ENCODE measurements around the gene C19orf47. TPM values are rescaled to one million over a fixed set of nuclear protein-coding genes. Genes with fewer than 3 reads are reported as not detected.

Gene C19orf47
- total RNA-seq, 2 donors from 2014 or later, result 20.8 to 27.3 TPM

GRCh38 chr19:40394816-40395210 lies 46.6 kb upstream of the C19orf47 start:
- Histone ChIP-seq H3K9me3 (no peaks in the 10 kb centered on the region), H3K27me3 (replicated peaks; ENCODE audit: insufficient read depth) (no peaks in the 10 kb centered on the region), H3K27ac (no peak overlapping the region), H3K36me3 (no peaks in the 10 kb centered on the region), H3K4me3 (no peak overlapping the region), H3K4me1 (replicated peaks) (no peaks in the 10 kb centered on the region)
- TF ChIP-seq CTCF (IDR thresholded peaks at IDR 0.05) (no peak), POLR2A (IDR thresholded peaks at IDR 0.05) (no peak), POLR2AphosphoS5 (IDR thresholded peaks at IDR 0.05) (no peak)
- no peak for DNase-seq (ENCODE audit: low spot score)
- 59% methylated on average over 12 of the region's 13 CpGs for WGBS
- intact Hi-C loops (cut with DNase I), result no loop called here

GRCh38 chr19:40393894-40394815 lies 46.0 kb upstream of the C19orf47 start:
- Histone ChIP-seq H3K27me3 (replicated peaks; ENCODE audit: insufficient read depth) (no peaks in the 10 kb centered on the region), H3K4me3 (no peak overlapping the region), H3K36me3 (no peaks in the 10 kb centered on the region), H3K4me1 (replicated peaks) (no peaks in the 10 kb centered on the region), H3K9me3 (no peaks in the 10 kb centered on the region), H3K27ac (no peak overlapping the region)
- 89% methylated on average over 32 of the region's 41 CpGs for WGBS
- no peak for TF ChIP-seq POLR2AphosphoS5 (IDR thresholded peaks at IDR 0.05)
- no peak for TF ChIP-seq CTCF (IDR thresholded peaks at IDR 0.05)
- no peak for TF ChIP-seq POLR2A (IDR thresholded peaks at IDR 0.05)
- intact Hi-C loops (cut with DNase I), result no loop called here
- DNase-seq (ENCODE audit: low spot score), result no peak

GRCh38 chr19:40392894-40393517 lies 44.8 kb upstream of the C19orf47 start:
- DNase-seq (ENCODE audit: low spot score), result peak; percentile 47
- WGBS, result 62% methylated on average over 8 of the region's 9 CpGs
- no peak overlapping the region for H3K27ac ChIP-seq
- H3K36me3 ChIP-seq, result no peaks in the 10 kb centered on the region
- H3K4me1 ChIP-seq (replicated peaks), result no peaks in the 10 kb centered on the region
- intact Hi-C loops (cut with DNase I), result no loop called here
- TF ChIP-seq POLR2AphosphoS5 (IDR thresholded peaks at IDR 0.05), result peak; percentile 52
- no peak for TF ChIP-seq POLR2A (IDR thresholded peaks at IDR 0.05)
- TF ChIP-seq CTCF (IDR thresholded peaks at IDR 0.05), result peak in 3 of 4 experiments; percentile 18 to 76 (median 48)
- H3K4me3 ChIP-seq, result no peak overlapping the region
- H3K27me3 ChIP-seq (replicated peaks; ENCODE audit: insufficient read depth), result no peaks in the 10 kb centered on the region
- H3K9me3 ChIP-seq, result no peaks in the 10 kb centered on the region

GRCh38 chr19:40392123-40392522 lies 43.9 kb upstream of the C19orf47 start:
- WGBS, result 75% methylated on average over 8 of the region's 8 CpGs
- no peaks in the 10 kb centered on the region for H3K4me1 ChIP-seq (replicated peaks)
- intact Hi-C loops (cut with DNase I), result no loop called here
- no peak for DNase-seq (ENCODE audit: low spot score)
- no peak overlapping the region for H3K27ac ChIP-seq
- TF ChIP-seq POLR2A (IDR thresholded peaks at IDR 0.05) (no peak), POLR2AphosphoS5 (IDR thresholded peaks at IDR 0.05) (no peak), CTCF (IDR thresholded peaks at IDR 0.05) (no peak)
- no peaks in the 10 kb centered on the region for H3K27me3 ChIP-seq (replicated peaks; ENCODE audit: insufficient read depth)
- H3K9me3 ChIP-seq, result no peaks in the 10 kb centered on the region
- no peaks in the 10 kb centered on the region for H3K36me3 ChIP-seq
- no peak overlapping the region for H3K4me3 ChIP-seq
